HG02623 (cell line): Measurements from ENCODE around the gene HGF.

ENCODE experiments used
- ATAC-seq: cut with Tn5 transposase; IDR thresholded peaks from one replicate; pipeline ENCODE4 v1.9.1; 2021; ENCODE audit warnings: moderate library complexity; ENCODE audit not compliant: unreplicated experiment

Gene HGF

DNA sequence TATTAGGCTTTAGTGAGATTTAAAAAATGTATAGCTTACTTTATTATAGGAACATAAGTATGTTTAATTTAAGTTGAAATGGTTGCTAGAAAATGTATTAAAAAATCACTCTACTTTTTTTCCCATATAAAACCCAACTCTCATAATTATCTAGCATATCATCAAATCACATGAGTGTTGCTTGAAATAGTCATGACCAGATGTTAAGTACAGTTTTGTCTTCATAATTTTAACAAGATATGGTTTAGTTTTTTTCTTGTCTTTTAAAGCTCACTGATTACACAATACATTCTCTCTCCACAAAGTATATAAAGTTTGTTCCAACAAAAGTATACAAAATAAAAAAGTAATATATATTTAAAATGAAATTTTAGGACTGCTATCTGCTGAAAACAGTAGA lies 82.8 kb downstream of the HGF start:
- ATAC-seq: no peak

DNA sequence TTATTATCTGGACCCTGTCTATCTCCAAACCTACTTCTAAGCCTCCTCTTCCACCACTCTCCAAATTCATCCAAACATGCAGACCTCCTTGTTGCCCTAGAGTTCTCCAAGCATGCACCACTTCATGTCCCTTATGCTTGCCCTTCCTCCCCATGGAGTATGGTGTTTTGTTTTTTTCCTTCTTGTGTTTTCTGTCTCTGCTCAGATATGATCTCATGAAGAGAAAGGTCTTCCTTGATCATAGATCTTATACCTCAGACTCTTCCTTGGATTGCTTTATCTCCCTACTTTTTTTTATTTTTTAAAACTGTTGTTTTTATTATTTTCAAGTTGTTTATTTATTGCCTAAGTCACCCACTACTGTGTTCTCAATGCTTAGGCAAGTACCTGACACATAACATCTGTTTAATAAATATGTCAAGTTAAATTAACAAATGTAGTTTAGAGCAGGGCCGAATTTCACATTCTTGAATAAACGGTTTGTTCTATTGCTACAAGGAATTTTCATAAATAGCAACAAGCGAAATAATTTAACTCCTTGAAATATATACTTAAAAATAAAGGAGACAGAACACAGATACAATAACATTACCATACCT lies 84.5 kb downstream of the HGF start:
- ATAC-seq: no peak

DNA sequence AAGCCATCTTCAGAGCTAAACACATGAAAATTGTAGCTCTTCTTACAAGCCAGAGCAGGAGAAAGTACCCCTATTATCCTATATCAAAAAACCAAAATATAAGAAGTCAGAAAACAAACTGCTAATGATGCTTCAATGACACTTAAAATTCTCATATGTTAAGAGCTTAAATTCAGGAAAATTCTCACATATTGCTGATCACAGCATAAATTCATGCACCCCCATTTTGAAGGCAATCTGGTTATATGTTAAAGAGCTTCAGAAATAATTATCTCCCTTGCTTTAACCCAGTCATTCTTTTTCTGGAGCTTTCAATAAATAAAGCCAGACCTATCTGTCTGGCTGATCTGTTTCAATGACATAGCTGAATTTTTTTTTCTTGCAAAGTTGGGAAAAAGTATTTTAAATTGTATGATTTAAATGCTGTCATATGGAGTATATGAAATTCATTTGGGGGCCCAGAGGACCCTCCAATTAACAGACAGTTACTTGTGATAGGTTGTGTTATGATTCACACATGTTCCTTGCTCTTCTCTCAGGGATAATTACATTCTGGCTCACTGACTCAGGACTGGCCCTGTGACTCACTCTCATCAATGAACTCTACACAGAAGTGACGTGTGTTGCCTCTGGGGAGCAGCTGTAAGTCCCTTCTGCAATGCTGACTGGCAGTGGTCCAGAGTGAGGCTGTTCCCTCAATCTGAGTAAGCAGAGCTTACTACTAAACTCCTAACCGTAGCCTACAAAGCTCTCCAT lies 85.2 kb downstream of the HGF start:
- peak; percentile 83 for ATAC-seq

DNA sequence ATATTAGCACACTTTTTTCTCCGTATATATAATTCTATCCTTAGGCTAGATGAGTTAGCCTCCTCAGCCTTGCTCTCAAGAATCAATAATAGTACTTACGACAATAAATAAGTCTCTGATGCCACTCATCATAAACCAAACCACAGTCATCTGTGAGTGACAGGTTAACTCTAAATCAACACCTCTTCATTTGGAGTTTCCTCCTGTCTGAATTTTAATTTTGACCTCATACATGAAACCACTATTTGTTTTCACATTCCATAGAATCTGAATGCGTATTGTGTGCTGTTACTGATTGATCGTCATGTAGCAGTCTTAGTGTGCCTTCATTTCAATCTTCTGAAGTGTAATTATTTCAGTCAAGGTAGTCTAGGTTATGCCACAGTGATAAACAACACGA lies 85.8 kb downstream of the HGF start:
- ATAC-seq: no peak

DNA sequence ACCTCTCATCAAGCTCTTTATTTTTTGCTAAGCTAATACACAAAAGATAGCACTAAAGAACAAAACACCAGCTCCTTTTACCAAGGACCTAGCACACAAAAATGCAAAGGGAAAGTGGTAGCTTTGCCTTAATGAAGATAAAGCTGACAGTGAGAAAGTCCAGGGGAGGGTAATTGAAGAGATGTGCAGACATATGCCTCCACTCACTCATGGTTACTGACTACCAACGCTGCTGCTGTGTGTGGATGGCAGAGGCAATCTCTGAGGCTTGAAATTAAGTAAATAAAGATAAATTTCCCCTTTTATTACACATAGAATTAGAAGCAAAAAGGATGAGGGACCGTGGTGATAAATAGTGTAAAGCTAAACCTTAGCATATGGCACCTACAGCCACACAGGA lies 87.0 kb downstream of the HGF start:
- no peak for ATAC-seq

DNA sequence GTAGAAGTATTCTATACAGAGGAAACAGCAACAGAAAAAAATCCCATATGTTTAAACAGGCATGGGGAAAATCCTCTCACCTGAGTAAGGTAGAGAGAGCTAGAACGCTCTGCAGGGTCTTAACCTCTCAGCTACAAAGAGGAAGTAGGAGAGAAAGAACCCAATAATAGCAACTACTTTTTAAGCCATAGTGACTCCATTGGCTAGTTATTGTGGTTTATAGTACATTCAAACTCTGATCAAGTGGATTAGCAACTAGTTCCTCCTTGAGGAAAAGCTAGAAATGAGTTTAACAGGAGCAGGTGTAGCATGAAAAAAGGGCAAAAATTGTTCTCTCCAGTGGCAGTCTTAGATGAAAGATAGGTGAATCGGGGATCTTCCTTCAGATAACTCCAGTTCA lies 89.7 kb downstream of the HGF start:
- no peak for ATAC-seq

DNA sequence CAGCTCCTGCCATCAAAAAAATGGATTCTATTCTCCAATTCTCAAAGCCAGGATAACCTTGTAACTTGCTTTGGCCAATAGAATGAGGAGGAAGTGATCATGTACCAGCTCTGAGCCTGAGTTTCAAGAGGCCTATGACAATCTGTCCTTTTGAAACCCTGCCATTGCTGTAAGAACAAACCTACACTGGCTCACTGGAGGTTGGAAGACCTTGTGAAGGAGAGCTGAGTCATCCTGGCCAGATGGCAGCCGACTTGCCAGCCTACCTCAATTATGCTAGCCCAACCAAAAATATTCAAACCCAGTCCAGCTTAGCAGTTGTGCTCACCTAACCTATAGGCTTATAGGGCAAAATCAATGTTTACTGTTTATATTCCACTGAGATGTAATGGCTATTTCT lies 93.0 kb downstream of the HGF start:
- no peak for ATAC-seq

DNA sequence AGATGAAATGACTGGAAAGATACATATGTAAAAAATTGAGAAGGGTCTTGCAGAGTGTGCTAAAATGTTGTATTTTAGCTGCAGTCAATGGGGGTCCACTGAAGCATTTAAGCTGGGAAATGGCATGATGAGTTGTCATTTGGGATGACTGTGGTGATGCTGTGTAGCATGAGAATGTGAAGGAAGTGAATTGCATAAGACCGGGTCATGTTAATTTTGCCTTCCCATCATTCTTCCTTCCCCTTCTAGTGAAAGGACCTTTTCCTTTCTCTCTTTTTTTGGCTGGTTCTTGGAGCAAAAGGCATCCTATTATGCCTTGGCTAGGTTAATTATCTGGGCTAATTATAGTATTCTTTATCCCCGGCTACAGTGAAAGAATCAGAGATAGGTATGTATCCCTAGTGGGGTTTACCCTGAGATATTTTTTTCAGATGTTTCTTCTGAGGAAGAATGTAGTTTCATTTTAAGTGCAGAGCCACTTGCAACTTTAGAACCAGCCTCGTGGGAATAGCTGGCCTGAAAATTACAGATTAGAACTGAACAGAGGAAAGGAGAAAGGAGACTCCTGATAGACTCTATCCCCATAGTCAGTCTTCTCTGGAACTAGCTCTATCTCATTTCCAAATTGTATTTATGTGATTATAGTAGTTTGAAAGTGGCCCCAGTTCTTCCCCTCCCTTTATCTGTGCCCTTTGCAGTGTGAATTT lies 93.6 kb downstream of the HGF start:
- ATAC-seq: no peak

DNA sequence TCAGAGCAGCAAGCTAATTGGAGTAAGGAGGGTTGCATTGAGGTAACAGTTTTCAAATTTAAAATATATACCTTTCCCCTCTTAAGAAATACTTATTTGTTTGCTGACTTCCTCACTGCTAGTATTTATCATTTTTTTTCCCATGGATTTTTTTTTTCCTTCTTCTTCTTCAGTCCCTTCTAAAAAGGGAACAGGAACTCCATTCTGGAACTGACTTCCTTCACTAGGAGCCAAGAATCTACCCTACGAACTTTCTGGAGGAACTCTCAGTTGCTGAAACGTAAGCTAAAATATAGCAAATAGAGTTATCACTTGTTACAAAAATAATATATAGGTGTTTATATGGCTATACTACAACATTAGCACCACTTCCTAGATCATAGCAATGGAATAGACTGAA lies 95.4 kb downstream of the HGF start:
- ATAC-seq: no peak

DNA sequence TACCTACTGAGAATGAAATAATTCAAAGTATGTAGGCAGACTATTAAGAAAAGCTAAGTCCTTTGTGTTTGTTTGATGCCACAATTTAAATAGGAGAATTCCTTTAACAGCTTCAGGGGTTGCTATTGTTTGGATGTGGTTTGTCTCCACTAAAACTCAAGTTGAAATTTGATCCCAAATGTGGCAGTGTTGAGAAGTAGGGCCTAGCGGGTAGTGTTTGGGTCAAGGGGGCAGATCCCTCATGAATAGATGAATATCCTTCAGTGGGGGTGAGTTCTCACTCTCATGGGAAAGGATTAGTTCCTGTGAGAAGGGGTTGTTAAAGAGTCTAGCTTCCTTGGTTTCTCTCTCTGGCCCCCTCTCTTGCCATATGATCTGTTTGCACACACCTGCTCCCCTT lies 97.0 kb downstream of the HGF start:
- no peak for ATAC-seq

DNA sequence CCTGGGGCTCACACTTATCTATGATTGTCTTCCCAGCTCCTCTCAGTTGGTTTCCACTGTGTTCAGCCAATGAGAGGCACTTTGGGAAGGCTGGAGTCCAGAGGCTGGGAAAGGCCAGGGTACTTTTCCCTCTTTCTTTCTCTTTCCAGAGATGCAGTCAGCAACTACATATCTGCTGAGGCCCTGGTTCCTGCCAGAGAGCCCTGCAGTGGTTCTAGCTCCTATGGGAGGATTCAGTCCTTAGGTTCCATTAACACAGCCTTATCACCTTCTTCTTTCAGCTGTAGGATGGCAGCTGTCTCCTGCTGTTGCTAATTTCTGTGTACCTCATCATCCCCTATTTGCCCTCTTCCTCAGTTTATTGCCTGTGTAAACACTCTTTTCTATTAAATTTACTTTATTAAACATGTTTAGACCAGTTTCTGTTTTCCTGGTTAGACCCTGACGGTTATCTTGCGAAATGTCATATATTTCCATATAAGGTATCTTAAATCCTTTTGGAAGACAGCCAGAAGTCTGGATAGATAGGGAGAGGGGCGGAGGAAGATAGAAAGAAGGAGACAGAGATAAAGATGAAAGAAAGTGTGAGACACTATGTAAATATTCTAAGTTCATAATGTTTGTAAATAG lies 100.3 kb downstream of the HGF start:
- no peak for ATAC-seq

DNA sequence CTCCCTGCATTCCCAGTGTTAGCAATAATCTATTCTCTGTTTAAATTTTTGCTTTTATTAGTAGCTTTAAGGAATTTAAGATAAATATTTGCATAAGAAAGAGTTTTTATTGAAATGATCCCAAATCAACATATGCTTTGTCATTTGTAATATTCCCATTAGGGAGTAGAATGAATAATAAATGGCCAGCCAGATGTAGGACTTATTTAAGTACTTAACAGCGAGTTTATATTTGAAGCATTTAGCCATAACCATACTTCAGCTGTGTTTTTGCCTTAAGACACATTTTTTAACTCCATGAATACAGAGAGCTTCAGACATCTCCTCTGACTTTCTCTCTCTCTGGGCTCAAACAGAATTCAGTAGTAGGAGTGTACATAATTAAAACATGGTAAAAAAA lies 103.6 kb downstream of the HGF start:
- ATAC-seq: no peak

DNA sequence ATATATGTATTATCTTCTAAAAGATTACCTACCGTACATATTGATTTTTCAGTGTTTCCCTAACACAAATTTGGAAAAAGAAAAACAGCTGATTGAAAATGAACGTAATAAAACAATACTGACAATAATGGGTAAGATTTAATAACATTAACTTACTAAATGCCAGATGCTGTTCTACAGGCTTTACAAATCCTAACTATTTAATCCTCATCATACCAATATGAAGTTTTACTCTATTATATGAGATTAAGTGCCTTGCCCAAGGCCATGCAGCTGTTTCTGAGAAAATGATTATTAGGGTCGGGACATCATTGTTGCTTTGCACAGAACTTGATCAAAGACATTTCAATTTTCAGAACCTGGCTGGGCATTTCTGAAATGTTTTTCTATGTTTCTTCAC lies 104.6 kb downstream of the HGF start:
- no peak for ATAC-seq

DNA sequence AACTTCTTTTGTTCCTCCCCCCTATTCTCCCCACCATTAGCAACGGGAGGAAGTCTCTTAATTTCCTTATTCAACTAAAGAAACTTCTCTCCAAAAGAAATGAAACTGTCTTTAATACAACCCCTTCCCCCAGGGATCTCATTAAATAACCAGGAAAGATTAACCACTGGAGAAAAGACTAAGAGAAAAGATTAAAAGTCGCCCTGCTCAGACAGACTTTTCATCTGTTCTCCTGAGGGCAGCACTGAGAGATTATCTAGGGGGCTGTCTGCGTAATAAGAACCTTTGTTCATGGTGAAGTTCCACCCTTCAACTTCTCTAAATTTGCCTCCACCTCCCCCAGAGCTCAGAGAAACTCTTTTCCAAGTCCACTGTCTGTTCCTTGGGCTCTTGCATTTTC lies 105.5 kb downstream of the HGF start:
- no peak for ATAC-seq

DNA sequence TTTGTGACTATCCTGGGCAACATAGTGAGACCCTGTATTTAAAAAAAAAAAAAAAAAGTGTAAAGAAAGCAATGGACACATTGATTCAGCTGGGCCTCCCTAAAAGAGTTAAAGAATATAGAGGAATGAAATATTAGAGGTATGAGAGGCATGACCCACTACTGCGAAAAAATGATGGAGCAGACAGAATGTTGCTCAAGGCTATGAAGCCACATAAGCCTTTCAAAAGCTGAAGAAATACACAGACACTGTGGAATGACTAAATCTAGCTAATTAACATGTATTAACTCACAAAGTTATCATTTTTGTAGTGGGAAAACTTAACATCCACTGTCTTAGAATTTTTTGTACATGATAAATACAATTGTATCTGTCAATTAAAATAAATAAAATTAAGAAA lies 107.3 kb downstream of the HGF start:
- no peak for ATAC-seq

DNA sequence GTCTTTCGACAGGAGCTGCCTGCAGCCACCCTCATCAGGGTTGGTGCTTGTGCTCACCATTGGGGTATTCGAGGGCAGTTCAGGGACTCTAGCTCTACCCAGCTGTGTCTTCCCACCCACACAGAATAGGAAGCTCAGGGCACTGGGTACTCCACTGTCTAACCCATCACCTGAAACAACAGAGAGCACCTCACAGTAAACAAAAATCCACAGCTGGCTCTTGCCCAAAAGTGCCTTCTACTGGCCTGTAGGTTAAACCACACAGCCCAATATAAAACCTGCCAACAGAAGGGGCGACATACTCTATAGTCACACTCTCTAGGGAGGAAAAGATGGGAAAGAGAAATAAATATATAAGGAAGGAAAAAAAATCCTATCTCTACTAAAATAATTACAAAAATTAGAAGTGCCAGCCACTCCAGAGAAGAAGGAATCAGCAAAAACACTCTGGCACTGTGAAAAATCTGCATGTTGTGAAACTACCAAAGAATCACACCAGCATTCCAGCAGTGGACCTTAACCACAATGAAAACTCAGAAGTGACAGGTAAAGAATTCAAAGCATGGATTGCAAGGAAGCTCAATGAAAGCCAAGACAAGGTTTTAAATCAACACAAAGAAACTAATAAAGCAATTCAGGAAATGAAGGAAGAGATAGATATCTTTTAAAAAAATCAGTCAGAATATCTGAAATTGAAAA lies 110.0 kb downstream of the HGF start:
- no peak for ATAC-seq

DNA sequence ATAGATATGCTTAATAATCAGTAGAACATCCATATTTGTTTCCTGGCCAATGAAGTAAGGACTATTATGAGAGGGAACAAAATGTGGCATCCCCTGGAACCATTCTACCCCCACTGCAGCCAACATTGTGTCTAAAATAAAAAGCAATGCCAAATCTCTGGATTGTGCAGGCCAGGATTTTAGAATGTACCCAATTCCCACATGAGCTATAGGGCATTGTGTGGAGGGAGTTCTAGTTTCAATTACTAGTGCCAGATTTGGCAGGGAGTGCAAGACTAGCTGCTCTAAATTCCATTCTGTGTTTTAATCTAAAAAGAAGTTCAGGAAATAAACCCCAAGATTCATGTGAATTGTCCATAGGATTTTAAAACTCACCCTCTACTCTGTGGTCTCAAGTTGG lies 112.3 kb downstream of the HGF start:
- no peak for ATAC-seq

DNA sequence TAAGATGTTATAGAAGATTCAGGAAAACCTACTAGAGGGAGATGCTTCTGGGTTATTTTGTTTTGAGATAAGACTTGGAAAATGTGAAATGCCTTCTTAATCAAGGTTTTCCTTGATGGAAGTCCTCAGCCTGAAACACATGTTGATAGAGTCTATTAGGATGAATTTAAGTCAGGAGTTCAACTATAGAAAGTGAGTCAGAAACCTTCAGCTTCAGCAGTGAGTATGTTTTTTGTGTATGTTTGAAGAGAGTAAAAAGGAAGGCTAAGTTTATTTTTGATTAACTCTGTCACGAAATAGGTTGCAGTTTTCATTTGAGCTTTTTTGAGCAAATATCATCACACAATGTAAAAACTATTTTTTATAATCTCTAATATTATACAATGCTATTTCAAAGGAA lies 114.6 kb downstream of the HGF start:
- ATAC-seq: no peak

DNA sequence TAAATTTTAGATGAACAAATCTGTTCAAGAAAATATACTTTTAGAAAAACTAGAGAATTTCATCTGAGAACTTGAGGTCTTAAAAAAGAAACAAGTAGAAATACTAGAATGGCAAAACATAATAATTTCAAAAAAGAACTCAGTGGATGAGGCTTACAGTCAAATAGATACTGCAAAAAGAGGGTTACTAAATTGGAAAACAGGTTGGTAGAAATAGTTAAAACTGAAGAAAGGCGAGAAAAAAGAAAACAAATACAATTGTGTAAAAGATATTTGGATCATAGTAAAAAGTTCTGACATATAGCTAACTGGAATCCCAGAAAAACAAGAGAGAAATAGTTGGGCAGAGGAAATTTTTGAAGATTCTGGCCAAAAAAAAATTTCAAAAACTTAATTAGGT lies 117.6 kb downstream of the HGF start:
- no peak for ATAC-seq
